IMR-90 (cell line): ENCODE data around the gene SLC4A2. TPM values are rescaled to one million over a fixed set of nuclear protein-coding genes. Genes with fewer than 3 reads are reported as not detected.

Source experiments
- ATAC-seq: fragments of 200-7000 bp; cut with Tn5 transposase; 2 replicates; pipeline ENCODE4 v1.9.1; 2020; ENCODE audit warnings: low read depth, mild to moderate bottlenecking, moderate library complexity
- BruUV-seq: library from RNA; stranded (reverse); fragments of 400-500 nt; replicated peaks from 2 replicates; lab custom pipeline; 2021; lab: Mats Ljungman, UMichigan
- CTCF ChIA-PET: fragments of 300-600 bp; formaldehyde crosslinking; extraction: SDS; loops from one replicate; lab custom pipeline; 2021; ENCODE audit warnings: antibody characterized with exemption; lab: Yijun Ruan, JAX
- POLR2A ChIA-PET: fragments of 300-600 bp; sonication (Branson Sonifier 250); formaldehyde crosslinking; loops from one replicate; lab custom pipeline; 2022; ENCODE audit warnings: antibody characterized with exemption; ENCODE audit not compliant: unreplicated experiment; lab: Charles Lee
- DNase-seq: peaks from one replicate; pipeline ENCODE4 v3.0.0; 2013
- H2AFZ ChIP-seq: replicated peaks from 2 replicates; pipeline ENCODE3; 2013; ENCODE audit warnings: low read length, mild to moderate bottlenecking; ENCODE audit not compliant: poor library complexity
- H2AK5ac ChIP-seq: 2 replicates; pipeline ENCODE4 v1.6.1; 2013; ENCODE audit warnings: low read depth, low read length, inconsistent platforms
- H2AK9ac ChIP-seq: replicated peaks from 2 replicates; pipeline ENCODE3; 2013; ENCODE audit warnings: mild to moderate bottlenecking, low read depth, low read length, moderate library complexity; ENCODE audit not compliant: poor library complexity
- H2BK120ac ChIP-seq: 2 replicates; pipeline ENCODE4 v1.6.1; 2013; ENCODE audit warnings: low read depth, low read length, inconsistent platforms
- H2BK15ac ChIP-seq: 3 replicates; pipeline ENCODE4 v1.6.1; 2013; ENCODE audit warnings: low read depth, low read length, inconsistent platforms
- H2BK20ac ChIP-seq: 2 replicates; pipeline ENCODE4 v1.6.1; 2013; ENCODE audit warnings: low read depth, mild to moderate bottlenecking, inconsistent platforms, low read length, moderate library complexity
- H2BK5ac ChIP-seq: 2 replicates; pipeline ENCODE4 v1.6.1; 2013; ENCODE audit warnings: mild to moderate bottlenecking, low read depth, low read length, inconsistent platforms; ENCODE audit not compliant: poor library complexity, severe bottlenecking
- H3K14ac ChIP-seq: replicated peaks from 2 replicates; pipeline ENCODE4 v1.6.1; 2013; ENCODE audit warnings: low read depth, low read length, inconsistent platforms
- H3K18ac ChIP-seq: 2 replicates; pipeline ENCODE4 v1.6.1; 2013; ENCODE audit warnings: low read depth, low read length, control low read depth
- H3K23ac ChIP-seq: 2 replicates; pipeline ENCODE4 v1.6.1; 2013; ENCODE audit warnings: low read depth, low read length, inconsistent platforms
- H3K27ac ChIP-seq: 2 replicates; pipeline ENCODE4 v1.5.1; 2013; ENCODE audit warnings: mild to moderate bottlenecking, control low read depth, low read length; ENCODE audit not compliant: insufficient read depth
- H3K27me3 ChIP-seq: 2 replicates; pipeline ENCODE4 v1.6.1; 2013; ENCODE audit warnings: low read length; ENCODE audit not compliant: control insufficient read depth, insufficient read depth
- H3K36me3 ChIP-seq: 2 replicates; pipeline ENCODE4 v1.6.1; 2013; ENCODE audit warnings: low read length, mixed read lengths; ENCODE audit not compliant: control insufficient read depth, insufficient read depth
- H3K4ac ChIP-seq: 2 replicates; pipeline ENCODE4 v1.6.1; 2013; ENCODE audit warnings: low read depth, low read length, inconsistent platforms
- H3K4me1 ChIP-seq: 2 replicates; pipeline ENCODE4 v1.6.1; 2013; ENCODE audit warnings: low read length, mixed read lengths; ENCODE audit not compliant: control insufficient read depth, insufficient read depth
- H3K4me2 ChIP-seq: 2 replicates; pipeline ENCODE4 v1.6.1; 2013; ENCODE audit warnings: low read depth, mild to moderate bottlenecking, control low read depth, low read length, moderate library complexity
- H3K4me3 ChIP-seq: 2 replicates; pipeline ENCODE4 v1.5.1; 2013; ENCODE audit warnings: low read depth, mild to moderate bottlenecking, control low read depth, low read length, moderate library complexity; ENCODE audit not compliant: insufficient read depth
- H3K56ac ChIP-seq: 2 replicates; pipeline ENCODE4 v1.6.1; 2013; ENCODE audit warnings: low read length, inconsistent platforms; ENCODE audit not compliant: insufficient read depth; ENCODE audit errors: extremely low read depth
- H3K79me1 ChIP-seq, 2 experiments: 2 replicates each; pipeline ENCODE4 v1.6.1; 2013; ENCODE audit warnings: low read length in 2 of 2, inconsistent platforms in 1 of 2, low read depth in 1 of 2
- H3K9ac ChIP-seq: 2 replicates; pipeline ENCODE4 v1.6.1; 2013; ENCODE audit warnings: low read depth, low read length, control low read depth
- H3K9me1 ChIP-seq: 2 replicates; pipeline ENCODE4 v1.6.1; 2013; ENCODE audit warnings: low read length, inconsistent platforms; ENCODE audit not compliant: insufficient read depth
- H3K9me3 ChIP-seq: 2 replicates; pipeline ENCODE4 v1.6.1; 2013; ENCODE audit warnings: low read length; ENCODE audit not compliant: control insufficient read depth, insufficient read depth
- H4K20me1 ChIP-seq: 2 replicates; pipeline ENCODE4 v1.6.1; 2013; ENCODE audit warnings: low read length, inconsistent platforms; ENCODE audit not compliant: insufficient read depth
- H4K5ac ChIP-seq: 2 replicates; pipeline ENCODE4 v1.6.1; 2013; ENCODE audit warnings: mild to moderate bottlenecking, low read depth, low read length, control low read depth
- H4K8ac ChIP-seq, 2 experiments: 2 replicates each; pipeline ENCODE4 v1.6.1; 2013; ENCODE audit warnings: low read depth in 2 of 2, low read length in 2 of 2, control low read depth in 1 of 2, inconsistent platforms in 1 of 2
- H4K91ac ChIP-seq: 2 replicates; pipeline ENCODE4 v1.6.1; 2013; ENCODE audit warnings: low read depth, low read length, inconsistent platforms; ENCODE audit not compliant: insufficient read depth
- MXI1 ChIP-seq: IDR thresholded peaks from 2 replicates; pipeline ENCODE4 v1.6.1; 2012; ENCODE audit warnings: low read depth, mild to moderate bottlenecking, low read length, moderate library complexity, borderline replicate concordance
- NFE2L2 ChIP-seq: fragments of 150-350 bp; IDR thresholded peaks from 2 replicates; pipeline ENCODE4 v1.6.1; 2016; ENCODE audit warnings: low read depth, mild to moderate bottlenecking, low read length
- POLR2A ChIP-seq: IDR thresholded peaks from 2 replicates; pipeline ENCODE4 v1.6.1; 2012; ENCODE audit warnings: mild to moderate bottlenecking, low read depth, low read length
- RCOR1 ChIP-seq: IDR thresholded peaks from 2 replicates; pipeline ENCODE4 v1.6.1; 2012; ENCODE audit warnings: mild to moderate bottlenecking, low read length, improper control_type of control experiment; ENCODE audit not compliant: insufficient replicate concordance
- SMC3 ChIP-seq: fragments of 150-350 bp; IDR thresholded peaks from 2 replicates; pipeline ENCODE4 v1.6.1; 2016; ENCODE audit warnings: low read depth, mild to moderate bottlenecking, antibody characterized with exemption, low read length, moderate library complexity
- WGBS, 2 experiments: methylation state at CpG; one replicate each; pipeline versions ENCODE4 v1.1.5 to v1.1.7; 2013; ENCODE audit warnings: missing lambda C conversion rate in 2 of 2; ENCODE audit not compliant: insufficient read length in 1 of 2; ENCODE audit errors: extremely low coverage in 2 of 2; 5-methylcytosine and 5-hydroxymethylcytosine counted together
- dilution Hi-C: fragments of 300-500 bp; cut with HindIII; formaldehyde crosslinking; loops from one replicate; pipeline ENCODE4 v1.14.3; 2018; ENCODE audit warnings: low sequenced_read_pairs; ENCODE audit not compliant: unreplicated experiment
- in situ Hi-C: fragments of 300-500 bp; cut with MboI; formaldehyde crosslinking; loops from 3 replicates; pipeline ENCODE4 v1.14.3; 2019; ENCODE audit warnings: low sequenced_read_pairs, inconsistent platforms, mixed read lengths
- intact Hi-C: fragments of 100-400 bp; cut with micrococcal nuclease; formaldehyde crosslinking; loops from 2 replicates; pipeline ENCODE4 v1.10.0; 2022
- polyA plus RNA-seq, 3 experiments: library from polyadenylated mRNA; depleted of rRNA; stranded (reverse); fragments of >200 nt; gene quantifications; 2 replicates each; pipeline ENCODE4 v1.2.3, GENCODE V29; 2012; ENCODE audit warnings: low replicate concordance in 1 of 3
- total RNA-seq: library from RNA; depleted of rRNA; stranded (reverse); fragments of >200 nt; gene quantifications from 2 replicates; pipeline ENCODE4 v1.2.3, GENCODE V29; 2012

The SLC4A2 gene
- total and polyA plus RNA-seq, 2 of the 4 experiments (the other 2 are of a cell fraction) = 29.6 to 91.0 TPM

- no TSS peak for BruUV-seq
- Histone ChIP-seq H3K4me3 (no peak overlapping the region), H2BK20ac (no peak overlapping the region), H3K27ac (no peak overlapping the region), H3K14ac (no peak overlapping the region), H4K91ac (no peak overlapping the region), H3K9me3 (no peaks in the 10 kb centered on the region), H3K4ac (no peak overlapping the region), H2AK9ac (no peak overlapping the region), H3K36me3 (peaks cover 30% of the 10 kb centered on the region), H2AFZ (no peak overlapping the region), H3K4me1 (peaks cover 17% of the 10 kb centered on the region), H3K79me1 (peaks cover 0 to 23% of the 10 kb centered on the region in 2 experiments; a peak in 1 of 4 replicates), H3K27me3 (no peaks in the 10 kb centered on the region), H3K56ac (no peak overlapping the region), H3K23ac (no peak overlapping the region), H2AK5ac (no peak overlapping the region), H2BK120ac (no peak overlapping the region), H3K18ac (no peak overlapping the region), H3K9me1 (peaks cover 17% of the 10 kb centered on the region), H4K8ac (no peak overlapping the region), H3K9ac (no peak overlapping the region), H4K5ac (no peak overlapping the region), H3K4me2 (no peak overlapping the region), H2BK5ac (no peak overlapping the region), H2BK15ac (no peak overlapping the region), H4K20me1 (peaks cover 8% of the 10 kb centered on the region)
- POLR2A ChIA-PET = no interaction called here
- in situ Hi-C loops (no loop called here), dilution Hi-C loops (no loop called here), intact Hi-C loops (no loop called here)
- 93% methylated on average over 11 of the region's 21 CpGs; no CpG with 5 or more reads in 1 of the 2 experiments for WGBS, 2 experiments
- no peak for ATAC-seq
- CTCF ChIA-PET = no interaction called here
- DNase-seq = no peak
- TF ChIP-seq SMC3 = no peak
- no peak for TF ChIP-seq NFE2L2
- no peak for TF ChIP-seq POLR2A
- no peak for TF ChIP-seq MXI1
- no peak for TF ChIP-seq RCOR1
These were observed 24.2 kb upstream of the SLC4A2 start for GRCh38 chr7:151035026-151035717.
